Measurements from ENCODE around the gene XCL2.

XCL2 gene

GRCh38 chr1:168570652-168571051 is 26.9 kb upstream of the XCL2 start:
- TF ChIP-seq CTCF (conservative IDR thresholded peaks at IDR 0.05; ENCODE audit: control insufficient read depth, insufficient read depth, low read depth, low read length), result no peak
- no peak for DNase-seq (ENCODE audit: low read depth)
- no peak overlapping the region for H3K4me3 ChIP-seq (ENCODE audit: control insufficient read depth, low read depth, low read length)

GRCh38 chr1:168568346-168568745 is 24.5 kb upstream of the XCL2 start:
- no peak for DNase-seq (ENCODE audit: low read depth)
- H3K4me3 ChIP-seq (ENCODE audit: control insufficient read depth, low read depth, low read length), result no peak overlapping the region
- no peak for TF ChIP-seq CTCF (conservative IDR thresholded peaks at IDR 0.05; ENCODE audit: control insufficient read depth, insufficient read depth, low read depth, low read length)

- no peak overlapping the region for H3K4me3 ChIP-seq (ENCODE audit: control insufficient read depth, low read depth, low read length)
- no peak for DNase-seq (ENCODE audit: low read depth)
- TF ChIP-seq CTCF (conservative IDR thresholded peaks at IDR 0.05; ENCODE audit: control insufficient read depth, insufficient read depth, low read depth, low read length), result no peak
Observed at GRCh38 chr1:168567568-168567967, 23.8 kb upstream of the XCL2 start.

- H3K4me3 ChIP-seq (ENCODE audit: control insufficient read depth, low read depth, low read length), result no peak overlapping the region
- DNase-seq (ENCODE audit: low read depth), result no peak
- TF ChIP-seq CTCF (conservative IDR thresholded peaks at IDR 0.05; ENCODE audit: control insufficient read depth, insufficient read depth, low read depth, low read length), result no peak
Observed at GRCh38 chr1:168567007-168567406, 23.2 kb upstream of the XCL2 start.

- no peak overlapping the region for H3K4me3 ChIP-seq (ENCODE audit: control insufficient read depth, low read depth, low read length)
- TF ChIP-seq CTCF (conservative IDR thresholded peaks at IDR 0.05; ENCODE audit: control insufficient read depth, insufficient read depth, low read depth, low read length), result no peak
- DNase-seq (ENCODE audit: low read depth), result no peak
Observed at GRCh38 chr1:168565825-168566224, 22.0 kb upstream of the XCL2 start.

GRCh38 chr1:168561989-168562388 is 18.2 kb upstream of the XCL2 start:
- no peak overlapping the region for H3K4me3 ChIP-seq (ENCODE audit: control insufficient read depth, low read depth, low read length)
- DNase-seq (ENCODE audit: low read depth), result no peak
- TF ChIP-seq CTCF (conservative IDR thresholded peaks at IDR 0.05; ENCODE audit: control insufficient read depth, insufficient read depth, low read depth, low read length), result no peak

GRCh38 chr1:168560370-168560769 is 16.6 kb upstream of the XCL2 start:
- no peak for DNase-seq (ENCODE audit: low read depth)
- no peak for TF ChIP-seq CTCF (conservative IDR thresholded peaks at IDR 0.05; ENCODE audit: control insufficient read depth, insufficient read depth, low read depth, low read length)
- no peak overlapping the region for H3K4me3 ChIP-seq (ENCODE audit: control insufficient read depth, low read depth, low read length)
